Activated T-helper 1 cell treated with anti-CD3 and anti-CD28 coated beads, Interleukin-12 subunit alpha, Interleukin-12 subunit beta, Interleukin-2, Interleukin-4 antibody, amounts not matched to agents 30 ng/mL and 10 ng/mL and 1 ng/mL, durations not matched to agents 14 hours and 24 hours and 36 hours (primary cell): ENCODE results near the gene SLC5A1. TPM values are rescaled to one million over a fixed set of nuclear protein-coding genes. Genes with fewer than 3 reads are reported as not detected.

Source experiments
- DNase-seq: peaks from one replicate; pipeline ENCODE4 v3.0.0; 2021; ENCODE audit warnings: low spot score
- H3K27ac Mint-ChIP-seq: one replicate; pipeline ENCODE4 v1.8.0; 2021; ENCODE audit warnings: mild to moderate bottlenecking, mixed read lengths
- H3K27me3 Mint-ChIP-seq: one replicate; pipeline ENCODE4 v1.8.0; 2022; ENCODE audit warnings: mild to moderate bottlenecking, moderate library complexity, mixed read lengths; ENCODE audit not compliant: insufficient read depth
- H3K36me3 Mint-ChIP-seq: one replicate; pipeline ENCODE4 v1.8.0; 2021; ENCODE audit warnings: low read depth, mixed read lengths
- H3K4me1 Mint-ChIP-seq: one replicate; pipeline ENCODE4 v1.8.0; 2021; ENCODE audit warnings: low read depth, mixed read lengths
- H3K4me3 Mint-ChIP-seq: one replicate; pipeline ENCODE4 v1.8.0; 2021; ENCODE audit warnings: mild to moderate bottlenecking, moderate library complexity, mixed read lengths
- H3K9me3 Mint-ChIP-seq: one replicate; pipeline ENCODE4 v1.8.0; 2021; ENCODE audit warnings: mixed read lengths
- intact Hi-C: fragments of 100-400 bp; cut with micrococcal nuclease; formaldehyde crosslinking; loops from one replicate; pipeline ENCODE4 v1.15.1; 2024
- total RNA-seq: library from RNA; stranded (reverse); gene quantifications from 2 replicates; pipeline ENCODE4 v1.2.3, GENCODE V29; 2022

The SLC5A1 gene
- total RNA-seq, 1 donor from 2014 or later: not detected

GRCh38 chr22:32055069-32055468, 12.0 kb downstream of the SLC5A1 start:
- no peaks in the 10 kb centered on the region for H3K36me3 Mint-ChIP-seq
- intact Hi-C loops: no loop called here
- no peaks in the 10 kb centered on the region for H3K9me3 Mint-ChIP-seq
- no peak for DNase-seq
- peaks cover 17% of the 10 kb centered on the region for H3K4me1 Mint-ChIP-seq
- no peak overlapping the region for H3K27ac Mint-ChIP-seq
- H3K27me3 Mint-ChIP-seq: peaks cover 78% of the 10 kb centered on the region
- H3K4me3 Mint-ChIP-seq: no peak overlapping the region

- Mint-ChIP-seq H3K4me1 (no peaks in the 10 kb centered on the region), H3K4me3 (no peak overlapping the region), H3K9me3 (peaks cover 3% of the 10 kb centered on the region), H3K27me3 (peaks cover 74% of the 10 kb centered on the region), H3K27ac (no peak overlapping the region), H3K36me3 (no peaks in the 10 kb centered on the region)
- intact Hi-C loops: no loop called here
- no peak for DNase-seq
Measured at GRCh38 chr22:32058656-32059260, 15.7 kb downstream of the SLC5A1 start.

- no peaks in the 10 kb centered on the region for H3K4me1 Mint-ChIP-seq
- H3K36me3 Mint-ChIP-seq: no peaks in the 10 kb centered on the region
- no peak for DNase-seq
- H3K27me3 Mint-ChIP-seq: peaks cover 68% of the 10 kb centered on the region
- H3K9me3 Mint-ChIP-seq: peaks cover 3% of the 10 kb centered on the region
- intact Hi-C loops: no loop called here
- no peak overlapping the region for H3K4me3 Mint-ChIP-seq
- H3K27ac Mint-ChIP-seq: no peak overlapping the region
Measured at GRCh38 chr22:32059426-32059825, 16.4 kb downstream of the SLC5A1 start.

GRCh38 chr22:32063701-32064100, 20.6 kb downstream of the SLC5A1 start:
- no peak for DNase-seq
- no peak overlapping the region for H3K4me3 Mint-ChIP-seq
- no peaks in the 10 kb centered on the region for H3K4me1 Mint-ChIP-seq
- intact Hi-C loops: no loop called here
- H3K27me3 Mint-ChIP-seq: peaks cover 54% of the 10 kb centered on the region
- H3K9me3 Mint-ChIP-seq: peaks cover 3% of the 10 kb centered on the region
- no peaks in the 10 kb centered on the region for H3K36me3 Mint-ChIP-seq
- no peak overlapping the region for H3K27ac Mint-ChIP-seq

- Mint-ChIP-seq H3K4me1 (no peaks in the 10 kb centered on the region), H3K27me3 (peaks cover 45% of the 10 kb centered on the region), H3K27ac (no peak overlapping the region), H3K4me3 (no peak overlapping the region), H3K36me3 (no peaks in the 10 kb centered on the region), H3K9me3 (peaks cover 3% of the 10 kb centered on the region)
- intact Hi-C loops: no loop called here
- DNase-seq: no peak
Measured at GRCh38 chr22:32066820-32067219, 23.8 kb downstream of the SLC5A1 start.

GRCh38 chr22:32067613-32068012, 24.6 kb downstream of the SLC5A1 start:
- H3K27me3 Mint-ChIP-seq: peaks cover 45% of the 10 kb centered on the region
- no peaks in the 10 kb centered on the region for H3K36me3 Mint-ChIP-seq
- H3K27ac Mint-ChIP-seq: no peak overlapping the region
- H3K4me3 Mint-ChIP-seq: no peak overlapping the region
- DNase-seq: no peak
- H3K9me3 Mint-ChIP-seq: no peaks in the 10 kb centered on the region
- no peaks in the 10 kb centered on the region for H3K4me1 Mint-ChIP-seq
- intact Hi-C loops: no loop called here

- intact Hi-C loops: no loop called here
- no peaks in the 10 kb centered on the region for H3K9me3 Mint-ChIP-seq
- peaks cover 40% of the 10 kb centered on the region for H3K27me3 Mint-ChIP-seq
Measured at GRCh38 chr22:32069579-32070372, 26.7 kb downstream of the SLC5A1 start.

GRCh38 chr22:32073262-32073661, 30.2 kb downstream of the SLC5A1 start:
- no peak for DNase-seq
- intact Hi-C loops: no loop called here
- Mint-ChIP-seq H3K27me3 (peaks cover 42% of the 10 kb centered on the region), H3K4me1 (no peaks in the 10 kb centered on the region), H3K9me3 (no peaks in the 10 kb centered on the region), H3K36me3 (no peaks in the 10 kb centered on the region), H3K27ac (no peak overlapping the region), H3K4me3 (no peak overlapping the region)

More at GRCh38 chr22:32069579-32070372, 26.7 kb downstream of the SLC5A1 start:
- Mint-ChIP-seq H3K27ac (no peak overlapping the region), H3K4me3 (no peak overlapping the region), H3K4me1 (no peaks in the 10 kb centered on the region), H3K36me3 (no peaks in the 10 kb centered on the region)
- DNase-seq: no peak

- Mint-ChIP-seq H3K36me3 (no peaks in the 10 kb centered on the region), H3K4me1 (no peaks in the 10 kb centered on the region), H3K27me3 (peaks cover 42% of the 10 kb centered on the region), H3K9me3 (no peaks in the 10 kb centered on the region), H3K27ac (no peak overlapping the region), H3K4me3 (no peak overlapping the region)
- intact Hi-C loops: no loop called here
- DNase-seq: no peak
Measured at GRCh38 chr22:32073823-32074380, 30.8 kb downstream of the SLC5A1 start.

GRCh38 chr22:32075997-32076760, 33.1 kb downstream of the SLC5A1 start:
- Mint-ChIP-seq H3K4me3 (no peak overlapping the region), H3K9me3 (no peaks in the 10 kb centered on the region), H3K36me3 (no peaks in the 10 kb centered on the region), H3K27ac (no peak overlapping the region), H3K27me3 (peaks cover 40% of the 10 kb centered on the region), H3K4me1 (no peaks in the 10 kb centered on the region)
- no peak for DNase-seq
- intact Hi-C loops: no loop called here

GRCh38 chr22:32076761-32077084, 33.7 kb downstream of the SLC5A1 start:
- H3K4me3 Mint-ChIP-seq: no peak overlapping the region
- H3K9me3 Mint-ChIP-seq: no peaks in the 10 kb centered on the region
- H3K36me3 Mint-ChIP-seq: no peaks in the 10 kb centered on the region
- no peak for DNase-seq
- H3K27me3 Mint-ChIP-seq: peaks cover 39% of the 10 kb centered on the region
- no peak overlapping the region for H3K27ac Mint-ChIP-seq
- H3K4me1 Mint-ChIP-seq: no peaks in the 10 kb centered on the region
- intact Hi-C loops: no loop called here

- Mint-ChIP-seq H3K27me3 (peaks cover 39% of the 10 kb centered on the region), H3K9me3 (no peaks in the 10 kb centered on the region), H3K4me1 (no peaks in the 10 kb centered on the region), H3K36me3 (no peaks in the 10 kb centered on the region), H3K4me3 (no peak overlapping the region), H3K27ac (no peak overlapping the region)
- no peak for DNase-seq
- intact Hi-C loops: no loop called here
Measured at GRCh38 chr22:32077151-32077550, 34.1 kb downstream of the SLC5A1 start.
